Panc1 (cell line): ENCODE data around the gene HIPK2.

Source experiments
- TCF7L2 ChIP-seq: IDR thresholded peaks from 2 replicates; pipeline ENCODE4 v1.6.1; 2011; ENCODE audit warnings: mild to moderate bottlenecking, low read depth, low read length, inconsistent platforms
- TF ChIP-seq, protein P1 (sequence below): fragments of 450-650 bp; IDR thresholded peaks from 2 replicates; pipeline ENCODE4 v1.5.1; 2017; ENCODE audit warnings: mild to moderate bottlenecking
- TF ChIP-seq, protein P2 (sequence below), 2 experiments: IDR thresholded peaks; 2 replicates each; pipeline ENCODE4 v1.6.1; 2011 to 2012; ENCODE audit warnings: low read depth in 2 of 2, control low read depth in 1 of 2, low read length in 1 of 2, mild to moderate bottlenecking in 1 of 2, moderate library complexity in 1 of 2; ENCODE audit not compliant: insufficient read depth in 1 of 2

DNA sequence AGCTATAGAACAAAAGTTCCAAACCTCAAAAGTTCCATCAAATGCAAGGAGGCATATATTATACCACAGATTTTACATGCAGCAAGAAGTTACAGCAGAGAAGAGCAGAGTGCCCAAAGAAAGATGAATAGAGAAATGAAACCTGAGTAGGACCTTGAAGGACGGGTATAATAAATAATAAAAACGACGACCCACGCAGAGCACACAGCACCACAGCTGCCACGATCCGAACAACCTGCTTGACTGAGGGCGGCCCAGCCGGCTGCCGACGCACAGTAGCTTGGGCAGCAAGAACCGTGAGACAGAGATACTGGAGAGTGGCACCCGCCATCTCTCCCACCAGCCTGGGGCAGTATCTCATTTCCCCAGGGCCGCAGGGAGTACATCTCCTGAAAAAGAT, 79.0 kb downstream of the HIPK2 start:
- TF ChIP-seq, protein P1, sequence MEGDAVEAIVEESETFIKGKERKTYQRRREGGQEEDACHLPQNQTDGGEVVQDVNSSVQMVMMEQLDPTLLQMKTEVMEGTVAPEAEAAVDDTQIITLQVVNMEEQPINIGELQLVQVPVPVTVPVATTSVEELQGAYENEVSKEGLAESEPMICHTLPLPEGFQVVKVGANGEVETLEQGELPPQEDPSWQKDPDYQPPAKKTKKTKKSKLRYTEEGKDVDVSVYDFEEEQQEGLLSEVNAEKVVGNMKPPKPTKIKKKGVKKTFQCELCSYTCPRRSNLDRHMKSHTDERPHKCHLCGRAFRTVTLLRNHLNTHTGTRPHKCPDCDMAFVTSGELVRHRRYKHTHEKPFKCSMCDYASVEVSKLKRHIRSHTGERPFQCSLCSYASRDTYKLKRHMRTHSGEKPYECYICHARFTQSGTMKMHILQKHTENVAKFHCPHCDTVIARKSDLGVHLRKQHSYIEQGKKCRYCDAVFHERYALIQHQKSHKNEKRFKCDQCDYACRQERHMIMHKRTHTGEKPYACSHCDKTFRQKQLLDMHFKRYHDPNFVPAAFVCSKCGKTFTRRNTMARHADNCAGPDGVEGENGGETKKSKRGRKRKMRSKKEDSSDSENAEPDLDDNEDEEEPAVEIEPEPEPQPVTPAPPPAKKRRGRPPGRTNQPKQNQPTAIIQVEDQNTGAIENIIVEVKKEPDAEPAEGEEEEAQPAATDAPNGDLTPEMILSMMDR: no peak
- TF ChIP-seq TCF7L2: no peak
- TF ChIP-seq, protein P2, sequence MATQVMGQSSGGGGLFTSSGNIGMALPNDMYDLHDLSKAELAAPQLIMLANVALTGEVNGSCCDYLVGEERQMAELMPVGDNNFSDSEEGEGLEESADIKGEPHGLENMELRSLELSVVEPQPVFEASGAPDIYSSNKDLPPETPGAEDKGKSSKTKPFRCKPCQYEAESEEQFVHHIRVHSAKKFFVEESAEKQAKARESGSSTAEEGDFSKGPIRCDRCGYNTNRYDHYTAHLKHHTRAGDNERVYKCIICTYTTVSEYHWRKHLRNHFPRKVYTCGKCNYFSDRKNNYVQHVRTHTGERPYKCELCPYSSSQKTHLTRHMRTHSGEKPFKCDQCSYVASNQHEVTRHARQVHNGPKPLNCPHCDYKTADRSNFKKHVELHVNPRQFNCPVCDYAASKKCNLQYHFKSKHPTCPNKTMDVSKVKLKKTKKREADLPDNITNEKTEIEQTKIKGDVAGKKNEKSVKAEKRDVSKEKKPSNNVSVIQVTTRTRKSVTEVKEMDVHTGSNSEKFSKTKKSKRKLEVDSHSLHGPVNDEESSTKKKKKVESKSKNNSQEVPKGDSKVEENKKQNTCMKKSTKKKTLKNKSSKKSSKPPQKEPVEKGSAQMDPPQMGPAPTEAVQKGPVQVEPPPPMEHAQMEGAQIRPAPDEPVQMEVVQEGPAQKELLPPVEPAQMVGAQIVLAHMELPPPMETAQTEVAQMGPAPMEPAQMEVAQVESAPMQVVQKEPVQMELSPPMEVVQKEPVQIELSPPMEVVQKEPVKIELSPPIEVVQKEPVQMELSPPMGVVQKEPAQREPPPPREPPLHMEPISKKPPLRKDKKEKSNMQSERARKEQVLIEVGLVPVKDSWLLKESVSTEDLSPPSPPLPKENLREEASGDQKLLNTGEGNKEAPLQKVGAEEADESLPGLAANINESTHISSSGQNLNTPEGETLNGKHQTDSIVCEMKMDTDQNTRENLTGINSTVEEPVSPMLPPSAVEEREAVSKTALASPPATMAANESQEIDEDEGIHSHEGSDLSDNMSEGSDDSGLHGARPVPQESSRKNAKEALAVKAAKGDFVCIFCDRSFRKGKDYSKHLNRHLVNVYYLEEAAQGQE (IDR thresholded peaks at IDR 0.05; ENCODE audit: insufficient read depth in 1 of 2, low read depth in 2 of 2, low read length in 1 of 2): no peak
